CD4-positive, alpha-beta T cell treated with Interleukin-17A for 4 hours (primary cell): ENCODE results near the gene TMEM132D.
"Not testable (repeated sequence)": the region's sequence is repeated elsewhere in the genome, so short reads cannot be mapped to it uniquely, and the experiment has no call there.

Source experiments
- DNase-seq: peaks from one replicate; pipeline ENCODE4 v3.0.0-alpha.2; 2020; ENCODE audit warnings: mixed read lengths

TMEM132D gene

DNA sequence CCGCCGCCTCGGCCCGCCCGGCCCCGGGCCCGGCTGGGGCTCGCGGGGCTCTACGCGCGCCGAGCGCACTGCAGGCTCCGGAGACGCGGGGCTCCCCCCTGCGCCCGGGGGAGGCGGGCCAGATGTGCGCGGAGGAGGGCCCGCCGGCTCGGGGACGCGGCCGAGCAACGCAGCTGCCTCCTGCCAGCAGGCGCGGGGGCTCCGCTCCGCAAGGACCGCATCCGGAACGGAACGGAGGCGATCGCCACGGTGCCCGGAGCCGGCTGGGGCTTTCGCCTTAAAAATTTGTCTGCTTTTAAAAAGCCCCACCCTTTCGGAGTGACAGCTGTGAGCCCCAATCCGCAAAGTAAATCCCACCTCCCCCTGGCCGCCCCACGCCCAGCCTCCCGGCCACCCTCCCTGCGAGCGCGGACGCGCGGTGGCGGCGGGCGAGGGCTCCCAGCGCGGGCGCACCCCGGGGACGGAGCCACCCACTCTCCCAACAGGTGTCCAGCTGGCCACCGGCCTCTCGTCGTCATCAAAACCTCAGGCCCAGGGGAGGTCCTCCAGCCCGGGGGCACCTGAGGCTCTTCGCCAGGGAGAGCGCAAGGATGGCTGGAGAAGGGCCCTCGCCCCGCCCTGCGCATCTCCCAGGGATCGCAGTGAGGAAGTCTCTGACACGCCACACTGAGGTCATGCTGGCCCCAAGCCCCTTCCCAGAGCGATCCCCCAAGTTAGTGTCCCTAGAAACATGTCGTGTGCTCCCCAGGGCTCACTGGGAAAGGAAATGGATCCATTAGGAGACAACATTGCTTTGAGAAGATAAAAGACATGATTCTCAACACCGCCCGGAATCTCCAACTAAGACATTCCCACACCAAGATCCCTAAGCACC, at the start of gene TMEM132D:
Gene TMEM132D, minus strand, starts transcription at position 70 of the 874 bp plus-strand sequence.
- no peak for DNase-seq

DNA sequence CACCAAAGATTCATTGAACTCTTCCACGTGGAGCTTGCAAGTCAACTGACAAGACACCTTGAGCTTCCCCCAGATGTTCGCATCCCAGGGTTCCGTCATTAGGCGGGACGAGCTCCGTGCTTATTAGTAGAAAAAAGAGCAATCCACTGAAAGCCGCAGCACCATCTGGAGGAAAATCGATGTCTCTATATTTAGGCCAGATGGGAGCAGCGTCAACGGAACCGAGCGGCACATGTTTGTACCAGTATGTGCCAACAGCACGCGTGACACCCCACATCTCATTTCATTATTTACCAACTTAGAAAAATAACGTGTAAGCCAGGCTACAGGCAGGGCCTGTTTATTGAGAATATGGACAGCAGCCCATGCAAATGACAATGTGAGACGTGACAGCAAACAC, 45.8 kb upstream of the TMEM132D start:
- DNase-seq, result no peak

DNA sequence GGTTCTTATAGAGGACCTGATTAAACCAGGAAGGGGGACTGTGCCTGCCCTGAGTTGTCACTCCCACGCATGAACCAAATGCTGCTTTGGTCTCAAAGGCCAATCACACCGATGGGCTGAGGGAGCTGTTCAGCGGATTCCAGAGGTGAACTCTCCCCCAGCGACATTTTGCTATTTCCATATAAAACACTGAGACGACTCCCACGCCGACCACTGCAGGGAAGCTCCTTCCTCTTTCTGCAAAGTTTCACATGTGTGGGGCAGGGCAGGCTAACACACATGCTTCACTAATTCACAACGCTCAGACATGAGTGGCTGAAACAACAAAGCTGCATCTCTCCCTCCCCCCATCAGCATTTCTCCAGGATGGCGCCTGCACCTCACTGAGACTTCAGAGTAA, 37.8 kb upstream of the TMEM132D start:
- DNase-seq, result no peak

DNA sequence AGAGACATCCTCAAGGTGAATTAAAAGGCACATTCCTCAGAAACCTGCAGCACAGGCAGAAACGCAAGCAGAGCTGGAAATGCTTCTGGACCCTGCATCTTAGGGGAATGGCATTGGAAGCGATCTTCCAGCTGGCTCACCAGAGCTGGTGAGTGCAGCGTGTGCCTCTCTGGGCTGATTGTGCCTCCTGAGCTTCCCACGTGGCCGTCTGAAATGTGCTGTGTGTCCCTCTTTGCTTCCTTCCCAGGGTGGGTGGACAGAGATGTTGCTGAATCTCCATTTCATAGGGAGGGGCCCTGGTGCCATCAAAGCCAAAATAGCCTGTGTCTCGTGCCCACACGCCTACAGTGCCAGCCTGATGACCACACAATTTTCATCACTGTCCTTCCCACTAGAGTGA, 34.3 kb upstream of the TMEM132D start:
- DNase-seq, result no peak

DNA sequence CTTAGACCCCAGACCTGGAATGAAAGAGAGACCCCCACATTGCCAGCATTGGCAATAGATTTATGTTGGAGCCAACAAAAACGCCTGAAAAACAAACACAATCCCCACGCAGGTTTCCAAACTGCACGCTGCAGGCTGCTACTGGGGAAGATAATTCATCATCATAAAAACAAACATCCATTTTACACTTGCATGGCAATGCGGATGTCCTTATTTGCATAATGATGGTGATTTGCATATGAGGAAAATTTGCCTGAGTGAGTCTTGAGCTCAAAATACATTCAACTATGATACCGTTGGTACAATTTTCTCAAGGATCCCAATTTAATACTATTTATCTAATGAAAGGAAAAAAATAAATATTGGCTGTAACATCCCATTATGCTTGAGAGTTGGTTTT, 33.6 kb upstream of the TMEM132D start:
- no peak for DNase-seq

DNA sequence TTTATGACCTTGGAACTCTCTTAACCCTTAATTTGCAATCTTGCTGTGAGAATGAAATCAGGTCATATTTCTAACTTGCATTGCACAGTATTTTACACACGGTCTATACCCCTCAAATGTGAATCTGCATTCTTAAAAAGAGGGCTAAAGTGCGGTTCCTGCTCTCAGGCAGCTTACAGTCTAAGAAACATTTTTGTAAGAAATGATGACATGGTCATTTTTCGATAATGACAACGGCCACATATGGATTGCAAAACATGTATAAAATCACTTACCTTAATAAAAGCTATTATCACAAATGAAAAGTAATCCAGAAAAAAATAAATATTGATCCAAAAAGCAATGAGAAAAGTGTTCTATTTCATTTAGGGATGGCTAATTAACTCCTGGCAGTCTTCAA, 24.8 kb upstream of the TMEM132D start:
- DNase-seq, result no peak

DNA sequence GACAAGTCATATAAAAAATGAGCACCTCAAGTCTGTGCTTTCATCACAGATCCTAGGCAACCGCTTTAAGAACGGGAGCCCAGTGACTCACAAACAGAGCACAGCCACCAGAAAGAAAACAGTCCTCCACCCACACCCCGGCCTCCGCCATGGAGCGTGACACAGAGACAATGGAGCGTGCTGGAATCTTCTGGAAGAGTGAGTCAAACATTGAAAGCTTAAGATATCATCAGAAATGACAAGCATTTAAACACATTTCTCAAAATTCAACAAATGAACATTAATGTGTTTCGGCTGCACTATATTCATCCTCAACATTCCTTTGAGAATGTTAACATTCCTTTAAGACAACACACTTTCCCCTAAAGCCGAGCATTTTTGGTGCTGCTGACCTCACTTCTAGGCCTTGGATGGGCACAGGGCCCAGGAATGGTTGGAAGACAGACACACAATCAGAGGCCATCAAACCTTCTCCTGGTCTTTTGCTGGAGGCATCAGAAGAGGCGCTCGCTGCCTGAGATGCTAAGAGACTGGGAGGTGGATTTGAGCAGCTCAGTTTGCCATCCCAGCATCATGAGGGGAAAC, 23.6 kb upstream of the TMEM132D start:
- DNase-seq, result no peak

DNA sequence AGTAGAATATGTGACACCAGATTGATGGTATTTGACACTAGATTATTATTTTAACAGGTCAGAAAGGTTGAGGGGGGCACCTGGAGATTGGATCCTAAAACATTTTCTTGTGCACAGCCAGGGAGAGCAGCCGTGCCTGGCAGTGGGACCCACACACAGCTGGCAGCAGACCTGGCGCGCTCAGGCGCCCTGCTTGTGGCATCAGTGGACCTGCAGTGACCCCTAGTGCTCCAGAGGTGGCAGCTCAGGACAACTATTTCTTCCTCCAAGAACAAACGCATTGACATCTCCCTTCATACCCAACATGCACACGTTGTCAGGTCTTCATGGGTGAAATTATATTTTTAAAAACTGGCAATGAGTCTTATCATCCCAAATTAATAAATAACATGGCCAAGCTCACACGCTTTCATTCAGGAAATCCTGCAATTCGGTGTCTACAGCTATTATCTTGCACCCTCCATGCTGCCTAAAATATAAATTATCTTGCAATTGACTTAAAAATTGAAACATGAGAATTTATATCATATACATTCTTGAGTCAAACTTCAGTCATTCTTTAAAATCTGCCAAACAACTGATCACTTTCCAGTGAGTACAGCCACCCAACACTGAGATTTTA, 7.7 kb upstream of the TMEM132D start:
- DNase-seq, result no peak

DNA sequence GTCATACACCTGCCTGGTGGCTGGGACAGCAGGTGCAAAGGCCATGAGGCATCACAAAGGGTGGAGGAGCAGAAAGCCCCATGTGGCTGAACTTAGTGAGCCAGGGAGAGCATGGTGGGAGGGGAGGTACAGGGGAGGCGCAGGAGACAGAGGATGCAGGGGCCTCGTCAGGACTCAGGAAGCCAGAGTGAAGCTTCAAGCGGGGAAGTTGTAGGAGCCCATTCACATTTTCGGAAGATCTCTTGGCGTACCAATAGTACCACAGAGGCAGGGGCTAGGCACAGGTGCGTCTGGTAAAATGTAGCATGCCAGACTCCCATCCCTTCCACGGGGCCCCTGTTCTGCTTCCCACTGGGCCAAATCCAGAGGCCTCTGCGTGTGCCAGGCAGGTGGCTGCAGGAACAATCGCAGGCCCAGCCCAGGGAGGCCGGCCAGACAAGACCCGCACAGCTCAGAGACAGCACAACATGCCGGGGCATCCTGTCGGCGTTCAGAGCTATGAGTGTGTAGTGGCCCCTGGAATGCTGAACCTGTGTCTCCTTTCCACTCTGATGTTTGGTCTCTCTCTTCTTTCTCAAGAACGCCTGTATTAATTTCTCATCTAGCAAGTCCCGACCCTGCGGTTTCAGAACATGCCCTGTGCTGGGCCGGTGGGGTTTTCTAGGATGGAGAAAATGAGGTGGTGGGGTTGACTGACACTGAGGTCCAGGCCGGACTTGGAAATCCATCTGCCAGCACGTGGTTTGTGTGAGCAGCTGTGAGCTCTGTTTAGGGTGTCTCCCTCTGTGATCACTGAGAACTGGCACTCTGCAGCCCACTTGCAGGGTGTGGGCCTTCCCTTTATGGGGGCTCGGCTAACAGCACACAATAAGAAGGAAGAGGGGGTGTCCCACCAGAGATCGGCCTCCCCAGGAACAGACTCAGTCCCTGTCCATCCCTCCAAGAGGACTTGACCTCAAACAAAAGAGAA, 5.5 kb upstream of the TMEM132D start:
- no peak for DNase-seq

DNA sequence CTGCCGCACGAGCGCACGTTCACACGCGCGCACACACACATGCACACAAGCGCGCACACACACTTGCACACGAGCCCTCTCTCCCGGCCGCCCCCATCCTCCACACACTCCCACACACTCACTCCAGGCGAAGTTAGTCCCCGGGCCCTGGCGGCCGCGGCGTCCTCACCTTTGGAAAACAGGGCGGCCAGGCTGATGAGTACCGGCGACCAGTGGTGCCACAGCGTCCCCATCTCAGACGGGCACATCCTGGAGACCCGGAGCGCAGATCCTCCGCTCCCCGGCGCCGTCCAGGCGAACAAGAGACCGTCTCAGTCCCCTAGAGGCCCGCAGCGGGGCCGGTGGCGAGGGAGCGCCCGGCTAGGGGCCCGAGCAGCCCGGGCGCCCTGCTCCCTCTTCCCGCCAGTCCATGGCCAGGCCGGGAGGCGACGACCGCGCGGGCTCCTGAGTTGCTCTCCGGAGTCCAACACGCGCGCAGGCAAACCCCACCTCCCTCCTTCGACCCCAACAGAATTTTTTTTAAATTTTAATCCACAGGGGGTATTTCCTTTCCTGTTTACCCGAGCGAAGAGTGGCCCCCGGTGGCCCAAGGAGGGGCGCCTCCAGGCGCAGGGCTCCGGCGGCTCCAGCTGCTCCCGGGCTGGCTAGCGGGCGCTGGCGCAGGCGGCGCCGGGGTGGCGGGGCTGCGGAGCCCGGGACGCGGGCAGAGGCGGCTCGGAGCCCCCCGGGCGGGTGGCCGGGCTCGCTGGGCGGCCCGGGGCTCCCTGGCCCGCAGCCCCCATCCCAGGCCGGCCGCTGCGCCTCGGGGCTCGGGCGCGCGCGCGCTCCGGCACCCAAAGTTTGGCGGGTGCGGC, 506 bp downstream of the TMEM132D start:
- no peak for DNase-seq

DNA sequence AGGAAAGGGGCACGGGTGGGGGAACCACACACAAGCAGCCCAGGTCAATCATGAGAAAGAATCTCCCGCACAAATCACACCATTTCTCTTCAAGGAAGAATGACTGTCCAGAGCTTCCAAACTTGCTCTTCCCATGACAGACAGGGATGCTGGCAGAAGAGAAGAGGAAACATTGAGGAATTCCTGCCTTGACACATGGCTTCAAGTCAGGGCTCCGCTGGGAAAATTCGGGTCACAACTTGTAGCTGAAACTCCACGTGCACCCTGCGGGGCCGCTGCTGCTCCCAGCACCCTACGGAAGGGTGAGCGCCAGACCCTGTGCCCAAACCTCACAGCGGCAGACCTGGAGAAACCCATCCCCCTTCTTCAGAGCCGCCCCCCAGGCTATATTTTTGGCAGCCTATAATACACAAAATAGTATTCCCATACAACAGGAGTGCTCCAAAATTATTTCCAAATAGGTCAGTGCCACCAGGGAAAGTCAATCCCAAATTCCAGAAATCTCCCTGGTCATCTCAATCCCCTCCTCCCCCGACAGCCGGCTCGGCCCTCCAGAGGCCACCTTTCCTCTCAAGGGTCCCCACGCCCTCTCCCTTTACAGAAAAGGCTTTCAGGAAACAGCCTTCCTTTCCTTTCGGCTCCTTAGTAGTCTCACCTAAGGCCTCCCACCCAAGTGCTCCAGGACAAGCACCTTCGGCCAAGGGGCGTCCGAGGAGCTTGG, 1.3 kb downstream of the TMEM132D start:
- DNase-seq, result no peak

DNA sequence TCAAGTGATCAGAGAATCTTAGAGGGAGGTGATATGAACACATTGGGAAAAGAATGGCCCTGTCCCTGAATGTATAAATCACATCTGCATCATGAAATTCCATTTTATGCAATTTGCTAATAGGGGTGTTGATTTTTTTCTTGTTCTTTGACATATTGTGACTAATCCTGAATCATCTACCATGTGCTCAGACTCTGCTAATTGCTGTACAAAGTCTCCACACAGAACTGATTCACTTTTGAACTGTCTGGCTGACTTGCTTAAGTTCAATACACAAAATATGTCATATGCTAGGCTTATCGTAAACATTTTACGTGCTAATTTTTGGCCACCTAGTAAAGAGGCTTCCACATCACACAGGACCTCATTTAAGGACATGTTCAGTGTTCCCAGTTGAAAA, 2.6 kb downstream of the TMEM132D start:
- DNase-seq, result no peak

DNA sequence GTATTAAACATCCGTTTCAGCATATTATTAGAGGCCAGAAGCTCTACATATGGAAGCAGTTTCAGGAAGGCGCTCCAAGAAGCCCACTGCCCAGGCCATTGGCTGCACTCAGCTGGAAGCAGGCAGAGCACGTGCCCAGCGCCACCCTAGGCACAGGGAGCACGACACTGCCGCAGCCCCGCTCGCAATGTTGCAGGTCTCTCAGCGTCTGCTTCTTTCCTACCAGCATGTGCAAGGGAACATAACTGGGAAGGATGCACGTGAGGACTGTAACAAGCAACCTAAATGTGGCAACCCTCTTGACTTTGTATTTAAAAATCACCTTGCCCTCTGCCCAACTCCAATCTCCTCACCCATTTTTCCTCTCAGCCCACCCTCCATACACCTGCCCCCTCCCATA, 3.5 kb downstream of the TMEM132D start:
- no peak for DNase-seq

DNA sequence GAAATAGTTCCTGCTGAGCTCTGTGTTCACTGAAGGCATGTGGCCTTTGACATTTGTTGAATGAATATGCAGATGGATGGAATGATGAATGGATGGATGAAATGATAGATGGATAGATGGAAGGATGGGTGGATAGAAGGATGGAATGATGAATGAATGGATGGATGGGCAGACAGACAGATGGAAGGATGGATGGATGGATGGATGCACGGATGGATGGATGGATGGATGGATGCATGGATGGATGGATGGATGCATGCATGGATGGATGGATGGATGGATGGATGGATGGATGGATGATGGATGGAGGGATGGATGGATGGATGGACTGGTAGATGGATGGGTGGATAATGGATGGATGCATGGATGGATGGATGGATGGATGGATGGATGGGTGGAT, 4.8 kb downstream of the TMEM132D start:
- not testable (repeated sequence) for DNase-seq

DNA sequence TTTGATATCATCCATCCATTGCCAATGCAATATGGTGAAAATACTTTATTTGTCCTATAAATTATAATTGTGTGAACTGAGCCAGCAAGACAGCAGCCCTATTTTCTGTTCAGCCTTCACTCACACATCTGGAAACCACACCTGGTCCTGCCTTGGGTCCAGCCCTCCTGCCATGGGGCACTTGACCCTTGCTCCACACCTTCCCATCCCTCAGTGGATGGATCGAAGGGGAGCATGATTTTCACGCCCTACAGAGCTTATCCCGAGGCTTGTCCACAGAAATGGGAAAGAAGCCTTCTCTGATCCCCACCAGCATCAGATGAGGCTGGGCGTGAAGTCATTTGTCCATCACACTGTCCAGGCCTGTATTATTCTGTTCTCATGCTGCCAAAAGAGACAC, 10.1 kb downstream of the TMEM132D start:
- no peak for DNase-seq

DNA sequence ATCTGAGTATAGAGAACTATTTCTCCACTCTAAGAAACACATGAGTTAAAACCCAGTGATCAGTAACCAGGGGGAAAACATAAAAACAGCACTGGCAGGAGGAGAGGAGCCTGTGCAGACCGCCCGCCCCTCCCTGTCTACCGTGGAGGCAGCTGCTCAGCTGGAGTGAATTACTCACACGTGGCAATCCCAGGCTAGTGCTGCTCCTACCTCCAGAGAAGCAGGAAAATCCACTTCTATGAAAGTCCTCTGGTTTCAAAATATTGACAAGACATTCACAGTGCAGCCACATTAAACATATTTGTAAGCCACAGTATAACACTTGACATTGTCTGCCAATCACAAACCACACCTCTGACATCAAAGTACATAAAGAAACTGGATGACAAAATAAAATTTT, 16.7 kb downstream of the TMEM132D start:
- DNase-seq, result no peak

DNA sequence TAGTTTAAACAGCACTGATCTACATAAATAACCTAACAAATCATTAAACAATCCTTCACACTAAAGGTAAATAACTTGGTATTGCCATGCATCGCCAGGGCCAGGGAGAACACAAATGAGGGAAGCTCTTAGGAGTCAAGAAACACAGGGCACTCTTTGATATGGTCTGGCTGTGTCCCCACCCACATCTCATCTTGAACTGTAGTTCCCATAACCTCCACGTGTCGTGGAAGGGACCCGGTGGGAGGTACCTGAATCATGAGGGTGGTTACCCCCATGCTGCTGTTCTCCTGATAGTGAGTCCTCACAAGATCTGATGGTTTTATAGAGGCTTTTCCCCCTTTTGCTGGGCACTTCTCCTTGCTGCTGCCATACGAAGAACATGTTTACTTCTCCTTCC, 17.3 kb downstream of the TMEM132D start:
- DNase-seq, result no peak

DNA sequence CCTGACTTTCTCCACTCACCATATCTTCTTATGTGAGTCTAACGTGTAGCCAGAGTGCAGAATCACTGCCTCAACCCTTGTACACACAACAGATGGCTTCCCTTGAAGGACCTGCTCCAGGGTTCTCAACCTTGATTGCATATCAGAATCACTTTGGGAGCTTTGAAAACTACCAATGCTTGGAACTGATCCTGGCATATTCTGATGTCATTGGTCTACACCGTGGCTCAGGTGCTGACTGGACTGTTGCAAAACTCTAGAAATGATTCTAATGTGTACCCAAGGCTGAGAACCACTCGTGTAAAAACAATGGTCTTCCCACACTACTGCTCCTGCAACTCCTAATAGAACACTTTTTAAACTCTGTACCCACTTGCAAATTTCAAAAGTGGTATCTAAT, 18.5 kb downstream of the TMEM132D start:
- no peak for DNase-seq

DNA sequence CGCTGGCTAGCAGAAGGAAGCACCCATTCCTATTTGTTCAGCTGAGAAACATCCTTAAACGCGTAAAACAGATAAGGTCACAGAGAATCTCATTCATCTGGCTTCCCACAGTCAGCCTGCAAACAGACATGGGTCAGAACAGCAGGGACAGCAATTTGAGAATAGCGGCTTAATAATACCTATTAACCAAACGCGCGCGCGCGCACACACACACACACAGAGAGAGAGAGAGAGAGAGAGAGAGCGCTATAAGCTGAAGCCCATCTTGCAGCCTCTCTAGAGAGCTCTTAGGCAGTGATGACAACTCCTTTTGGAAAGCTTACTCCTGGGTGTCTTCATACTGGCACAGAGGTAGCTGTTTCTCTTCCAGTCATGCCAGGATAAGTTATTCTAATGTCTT, 26.4 kb downstream of the TMEM132D start:
- DNase-seq, result no peak

DNA sequence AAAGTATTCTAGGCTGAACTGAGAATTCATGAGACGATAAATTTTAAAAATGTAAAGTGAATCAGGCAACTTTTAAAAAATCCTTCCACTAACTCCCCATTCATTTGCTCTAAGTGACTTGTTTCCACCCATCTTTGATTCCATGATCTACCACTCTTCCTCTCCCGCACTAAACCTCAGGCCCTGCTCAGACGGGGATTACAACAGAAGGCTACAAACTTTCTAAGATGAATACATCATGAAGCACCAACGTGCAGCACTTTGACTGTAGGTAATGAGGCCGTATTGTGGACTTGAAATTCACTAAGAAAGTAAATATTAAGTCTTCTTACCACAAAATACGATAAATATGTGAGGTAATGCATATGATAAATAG, 30.0 kb downstream of the TMEM132D start:
- no peak for DNase-seq

DNA sequence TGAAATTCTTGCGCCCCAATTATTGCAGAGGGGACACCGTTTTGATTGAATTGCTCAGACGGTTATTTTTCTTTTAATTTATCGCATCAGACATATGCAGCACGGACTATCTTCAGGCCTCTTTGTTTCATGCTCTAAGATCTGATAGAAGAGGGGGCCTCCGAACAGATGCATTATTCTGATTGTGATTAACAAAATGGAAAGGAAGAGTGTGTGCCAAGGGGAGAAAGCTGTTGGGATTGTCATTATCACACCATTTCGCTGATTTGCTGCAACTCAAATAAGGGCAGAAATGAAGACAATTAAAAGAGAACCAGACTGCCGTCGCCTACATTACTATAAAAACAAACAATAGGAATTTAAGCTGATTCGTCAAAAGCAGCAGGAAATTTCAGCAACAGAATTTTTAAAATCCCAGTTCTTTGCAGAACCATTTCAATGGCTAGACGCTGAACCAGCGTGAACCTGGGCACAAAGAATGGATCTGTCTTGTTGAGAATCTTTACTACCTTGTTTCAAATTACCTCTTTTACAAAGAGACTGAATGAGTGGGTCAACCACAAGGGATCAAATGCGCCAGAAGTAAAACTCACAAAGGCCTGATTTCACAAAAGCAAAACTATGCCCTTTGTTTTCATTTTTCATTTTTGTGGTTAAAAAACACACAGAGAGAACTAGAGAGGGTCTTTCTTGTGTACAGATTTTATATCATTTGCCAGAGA, 30.6 kb downstream of the TMEM132D start:
- no peak for DNase-seq
